HepG2 (cell line): ENCODE measurements around the gene ENC1. TPM values are rescaled to one million over a fixed set of nuclear protein-coding genes. Genes with fewer than 3 reads are reported as not detected.

ENCODE experiments used
- HIVEP1 ChIP-seq: sonication (generic); formaldehyde crosslinking; IDR thresholded peaks from 2 replicates; pipeline ENCODE4 v1.4.0; 2020; ENCODE audit warnings: mild to moderate bottlenecking, missing genetic modification reagents
- HNRNPK ChIP-seq: fragments of 200-400 bp; formaldehyde crosslinking; IDR thresholded peaks from 2 replicates; pipeline ENCODE4 v1.6.1; 2018; ENCODE audit warnings: low read length, low read depth, moderate library complexity, mild to moderate bottlenecking; ENCODE audit not compliant: poor library complexity, severe bottlenecking
- IRF2 ChIP-seq: IDR thresholded peaks from 2 replicates; pipeline ENCODE4 v1.6.1; 2018; ENCODE audit warnings: missing genetic modification reagents, missing compliant biosample characterization
- MBNL3 ChIP-seq: fragments of 250-450 bp; sonication (Bioruptor Pico); conservative IDR thresholded peaks from 2 replicates; pipeline ENCODE4 v1.8.0; 2022; ENCODE audit warnings: mild to moderate bottlenecking, inconsistent platforms
- PAWR ChIP-seq: sonication (generic); formaldehyde crosslinking; IDR thresholded peaks from 2 replicates; pipeline ENCODE4 v1.4.0; 2020; ENCODE audit warnings: missing genetic modification reagents, mild to moderate bottlenecking, borderline replicate concordance
- PRPF4 ChIP-seq: fragments of 200-400 bp; formaldehyde crosslinking; IDR thresholded peaks from 2 replicates; pipeline ENCODE4 v1.6.1; 2016; ENCODE audit warnings: low read length, low read depth; ENCODE audit not compliant: poor library complexity, severe bottlenecking
- RBM39 ChIP-seq: fragments of 200-400 bp; formaldehyde crosslinking; IDR thresholded peaks from one replicate; pipeline ENCODE4 v1.6.1; 2018; ENCODE audit warnings: antibody characterized with exemption, mild to moderate bottlenecking, low read depth, low read length; ENCODE audit not compliant: poor library complexity, severe bottlenecking
- SOX5 ChIP-seq: IDR thresholded peaks from 2 replicates; pipeline ENCODE4 v1.6.1; 2016; ENCODE audit warnings: borderline replicate concordance
- TBX2 ChIP-seq: sonication (generic); formaldehyde crosslinking; IDR thresholded peaks from 2 replicates; pipeline ENCODE4 v1.5.0; 2020; ENCODE audit warnings: missing genetic modification reagents, mild to moderate bottlenecking, borderline replicate concordance
- TCF7L2 ChIP-seq: IDR thresholded peaks from 2 replicates; pipeline ENCODE4 v1.6.1; 2011; ENCODE audit warnings: mild to moderate bottlenecking, low read depth, low read length, moderate library complexity
- ZNF225 ChIP-seq: sonication (generic); formaldehyde crosslinking; IDR thresholded peaks from 2 replicates; pipeline ENCODE4 v1.4.0; 2020; ENCODE audit warnings: mild to moderate bottlenecking, missing genetic modification reagents
- ZNF3 ChIP-seq: IDR thresholded peaks from 2 replicates; pipeline ENCODE4 v1.7.0; 2017; ENCODE audit warnings: inconsistent platforms
- ZNF460 ChIP-seq: sonication (generic); formaldehyde crosslinking; IDR thresholded peaks from 2 replicates; pipeline ENCODE4 v1.5.1; 2020; ENCODE audit warnings: missing genetic modification reagents, mild to moderate bottlenecking, borderline replicate concordance
- ZNF839 ChIP-seq: sonication (generic); formaldehyde crosslinking; IDR thresholded peaks from 2 replicates; pipeline ENCODE4 v1.4.0; 2020; ENCODE audit warnings: missing genetic modification reagents, mild to moderate bottlenecking, borderline replicate concordance
- ZSCAN22 ChIP-seq: sonication (generic); formaldehyde crosslinking; IDR thresholded peaks from 2 replicates; pipeline ENCODE4 v1.4.0; 2020; ENCODE audit warnings: mild to moderate bottlenecking, missing genetic modification reagents
- polyA plus RNA-seq, 8 experiments: library from polyadenylated mRNA; depleted of rRNA in 3 of 8; stranded (reverse) in 7 of 8; unstranded in 1 of 8; fragments of >200 nt; fragmentation: Illumina TruSeq in 4 of 8; extraction: Trizol in 4 of 8; gene quantifications; 2 replicates each; pipeline versions ENCODE4 v1.2.1 to v1.2.3, GENCODE V29; 2011 to 2016; ENCODE audit warnings: low read depth in 4 of 8, missing spikeins in 1 of 8, mixed read lengths in 1 of 8; ENCODE audit not compliant: insufficient read depth in 1 of 8
- total RNA-seq, 5 experiments: library from RNA; depleted of rRNA; stranded (reverse); fragments of >200 nt; fragmentation: Illumina TruSeq; extraction: Trizol; gene quantifications; 2 replicates each; pipeline ENCODE4 v1.2.3, GENCODE V29; 2016; ENCODE audit warnings: low read depth in 1 of 5
- TF ChIP-seq, protein P1 (sequence below): sonication (generic); formaldehyde crosslinking; IDR thresholded peaks from 2 replicates; pipeline ENCODE4 v1.4.0; 2020; ENCODE audit warnings: missing genetic modification reagents, borderline replicate concordance
- TF ChIP-seq, protein P2 (sequence below): IDR thresholded peaks from 2 replicates; pipeline ENCODE4 v1.6.1; 2018; ENCODE audit warnings: missing genetic modification reagents
- TF ChIP-seq, protein P3 (sequence below): sonication (generic); formaldehyde crosslinking; IDR thresholded peaks from 2 replicates; pipeline ENCODE4 v1.5.1; 2020; ENCODE audit warnings: mild to moderate bottlenecking, missing genetic modification reagents, borderline replicate concordance

Gene ENC1
- total and polyA plus RNA-seq, 2 of the 13 experiments (the other 11 are each of a cell fraction or from before 2014, with no cell fraction given), result 63.8 to 64.4 TPM

DNA sequence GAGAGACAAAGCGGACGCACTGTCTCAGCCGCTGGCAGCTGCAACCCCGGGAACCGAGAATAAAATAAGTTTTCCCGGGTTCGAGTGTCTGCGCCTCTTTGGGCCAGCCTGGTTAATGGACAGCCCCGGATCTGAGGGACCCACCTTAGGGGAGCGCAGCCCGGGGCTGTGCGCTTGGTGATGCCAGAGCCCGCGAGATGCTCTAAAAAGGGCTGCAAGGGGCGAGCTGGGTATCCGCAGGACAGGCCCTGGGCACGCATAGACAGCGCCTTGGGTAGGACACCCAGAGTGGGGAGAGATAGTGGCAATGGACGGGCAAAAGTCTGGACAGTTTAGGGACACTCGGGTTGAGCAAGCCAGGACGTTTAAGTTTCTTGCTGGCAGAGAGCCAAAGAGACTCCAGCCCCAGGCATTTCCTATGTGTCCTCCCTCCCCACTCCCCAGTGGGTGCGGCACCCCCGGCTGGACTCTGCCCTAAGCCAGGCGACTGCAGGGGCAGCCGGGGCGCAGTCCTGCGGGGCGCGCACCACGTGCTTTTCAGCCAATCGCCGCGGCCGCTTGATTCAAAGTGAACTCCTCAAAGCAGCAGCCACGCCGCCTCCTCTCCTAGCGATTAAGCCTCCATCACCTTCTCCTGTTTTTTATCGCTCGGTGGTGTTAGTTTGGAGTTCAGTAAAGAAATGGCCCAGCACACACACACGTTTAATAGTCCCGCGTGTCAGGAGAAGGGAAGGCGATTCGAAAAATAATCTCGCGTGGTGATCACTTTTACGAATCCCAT is 616 bp upstream of the ENC1 start (continued):
- TF ChIP-seq, protein P1, sequence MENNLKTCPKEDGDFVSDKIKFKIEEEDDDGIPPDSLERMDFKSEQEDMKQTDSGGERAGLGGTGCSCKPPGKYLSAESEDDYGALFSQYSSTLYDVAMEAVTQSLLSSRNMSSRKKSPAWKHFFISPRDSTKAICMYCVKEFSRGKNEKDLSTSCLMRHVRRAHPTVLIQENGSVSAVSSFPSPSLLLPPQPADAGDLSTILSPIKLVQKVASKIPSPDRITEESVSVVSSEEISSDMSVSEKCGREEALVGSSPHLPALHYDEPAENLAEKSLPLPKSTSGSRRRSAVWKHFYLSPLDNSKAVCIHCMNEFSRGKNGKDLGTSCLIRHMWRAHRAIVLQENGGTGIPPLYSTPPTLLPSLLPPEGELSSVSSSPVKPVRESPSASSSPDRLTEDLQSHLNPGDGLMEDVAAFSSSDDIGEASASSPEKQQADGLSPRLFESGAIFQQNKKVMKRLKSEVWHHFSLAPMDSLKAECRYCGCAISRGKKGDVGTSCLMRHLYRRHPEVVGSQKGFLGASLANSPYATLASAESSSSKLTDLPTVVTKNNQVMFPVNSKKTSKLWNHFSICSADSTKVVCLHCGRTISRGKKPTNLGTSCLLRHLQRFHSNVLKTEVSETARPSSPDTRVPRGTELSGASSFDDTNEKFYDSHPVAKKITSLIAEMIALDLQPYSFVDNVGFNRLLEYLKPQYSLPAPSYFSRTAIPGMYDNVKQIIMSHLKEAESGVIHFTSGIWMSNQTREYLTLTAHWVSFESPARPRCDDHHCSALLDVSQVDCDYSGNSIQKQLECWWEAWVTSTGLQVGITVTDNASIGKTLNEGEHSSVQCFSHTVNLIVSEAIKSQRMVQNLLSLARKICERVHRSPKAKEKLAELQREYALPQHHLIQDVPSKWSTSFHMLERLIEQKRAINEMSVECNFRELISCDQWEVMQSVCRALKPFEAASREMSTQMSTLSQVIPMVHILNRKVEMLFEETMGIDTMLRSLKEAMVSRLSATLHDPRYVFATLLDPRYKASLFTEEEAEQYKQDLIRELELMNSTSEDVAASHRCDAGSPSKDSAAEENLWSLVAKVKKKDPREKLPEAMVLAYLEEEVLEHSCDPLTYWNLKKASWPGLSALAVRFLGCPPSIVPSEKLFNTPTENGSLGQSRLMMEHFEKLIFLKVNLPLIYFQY (CRISPR knock-in tag), result no peak
- no peak for TF ChIP-seq ZNF460 (CRISPR knock-in tag)
- TF ChIP-seq ZNF839 (CRISPR knock-in tag), result no peak
- no peak for TF ChIP-seq TCF7L2
- TF ChIP-seq HNRNPK, result no peak
- peak; percentile 20 for TF ChIP-seq RBM39
- TF ChIP-seq, protein P2, sequence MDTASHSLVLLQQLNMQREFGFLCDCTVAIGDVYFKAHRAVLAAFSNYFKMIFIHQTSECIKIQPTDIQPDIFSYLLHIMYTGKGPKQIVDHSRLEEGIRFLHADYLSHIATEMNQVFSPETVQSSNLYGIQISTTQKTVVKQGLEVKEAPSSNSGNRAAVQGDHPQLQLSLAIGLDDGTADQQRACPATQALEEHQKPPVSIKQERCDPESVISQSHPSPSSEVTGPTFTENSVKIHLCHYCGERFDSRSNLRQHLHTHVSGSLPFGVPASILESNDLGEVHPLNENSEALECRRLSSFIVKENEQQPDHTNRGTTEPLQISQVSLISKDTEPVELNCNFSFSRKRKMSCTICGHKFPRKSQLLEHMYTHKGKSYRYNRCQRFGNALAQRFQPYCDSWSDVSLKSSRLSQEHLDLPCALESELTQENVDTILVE (CRISPR knock-in tag), result no peak
- TF ChIP-seq ZNF3 (CRISPR knock-in tag), result no peak
- TF ChIP-seq, protein P3, sequence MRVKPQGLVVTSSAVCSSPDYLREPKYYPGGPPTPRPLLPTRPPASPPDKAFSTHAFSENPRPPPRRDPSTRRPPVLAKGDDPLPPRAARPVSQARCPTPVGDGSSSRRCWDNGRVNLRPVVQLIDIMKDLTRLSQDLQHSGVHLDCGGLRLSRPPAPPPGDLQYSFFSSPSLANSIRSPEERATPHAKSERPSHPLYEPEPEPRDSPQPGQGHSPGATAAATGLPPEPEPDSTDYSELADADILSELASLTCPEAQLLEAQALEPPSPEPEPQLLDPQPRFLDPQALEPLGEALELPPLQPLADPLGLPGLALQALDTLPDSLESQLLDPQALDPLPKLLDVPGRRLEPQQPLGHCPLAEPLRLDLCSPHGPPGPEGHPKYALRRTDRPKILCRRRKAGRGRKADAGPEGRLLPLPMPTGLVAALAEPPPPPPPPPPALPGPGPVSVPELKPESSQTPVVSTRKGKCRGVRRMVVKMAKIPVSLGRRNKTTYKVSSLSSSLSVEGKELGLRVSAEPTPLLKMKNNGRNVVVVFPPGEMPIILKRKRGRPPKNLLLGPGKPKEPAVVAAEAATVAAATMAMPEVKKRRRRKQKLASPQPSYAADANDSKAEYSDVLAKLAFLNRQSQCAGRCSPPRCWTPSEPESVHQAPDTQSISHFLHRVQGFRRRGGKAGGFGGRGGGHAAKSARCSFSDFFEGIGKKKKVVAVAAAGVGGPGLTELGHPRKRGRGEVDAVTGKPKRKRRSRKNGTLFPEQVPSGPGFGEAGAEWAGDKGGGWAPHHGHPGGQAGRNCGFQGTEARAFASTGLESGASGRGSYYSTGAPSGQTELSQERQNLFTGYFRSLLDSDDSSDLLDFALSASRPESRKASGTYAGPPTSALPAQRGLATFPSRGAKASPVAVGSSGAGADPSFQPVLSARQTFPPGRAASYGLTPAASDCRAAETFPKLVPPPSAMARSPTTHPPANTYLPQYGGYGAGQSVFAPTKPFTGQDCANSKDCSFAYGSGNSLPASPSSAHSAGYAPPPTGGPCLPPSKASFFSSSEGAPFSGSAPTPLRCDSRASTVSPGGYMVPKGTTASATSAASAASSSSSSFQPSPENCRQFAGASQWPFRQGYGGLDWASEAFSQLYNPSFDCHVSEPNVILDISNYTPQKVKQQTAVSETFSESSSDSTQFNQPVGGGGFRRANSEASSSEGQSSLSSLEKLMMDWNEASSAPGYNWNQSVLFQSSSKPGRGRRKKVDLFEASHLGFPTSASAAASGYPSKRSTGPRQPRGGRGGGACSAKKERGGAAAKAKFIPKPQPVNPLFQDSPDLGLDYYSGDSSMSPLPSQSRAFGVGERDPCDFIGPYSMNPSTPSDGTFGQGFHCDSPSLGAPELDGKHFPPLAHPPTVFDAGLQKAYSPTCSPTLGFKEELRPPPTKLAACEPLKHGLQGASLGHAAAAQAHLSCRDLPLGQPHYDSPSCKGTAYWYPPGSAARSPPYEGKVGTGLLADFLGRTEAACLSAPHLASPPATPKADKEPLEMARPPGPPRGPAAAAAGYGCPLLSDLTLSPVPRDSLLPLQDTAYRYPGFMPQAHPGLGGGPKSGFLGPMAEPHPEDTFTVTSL (CRISPR knock-in tag), result no peak
- peak; percentile 69 for TF ChIP-seq IRF2 (CRISPR knock-in tag)
- TF ChIP-seq MBNL3, result no peak
- TF ChIP-seq PRPF4, result no peak
- no peak for TF ChIP-seq PAWR (CRISPR knock-in tag)
- no peak for TF ChIP-seq TBX2 (CRISPR knock-in tag)
- peak; percentile 64; the same call in 1 of the 2 replicates for TF ChIP-seq SOX5 (CRISPR knock-in tag)
- TF ChIP-seq ZSCAN22, result no peak
- TF ChIP-seq HIVEP1 (CRISPR knock-in tag), result peak; percentile 79
- TF ChIP-seq ZNF225, result no peak
